ENCODE measurements around the gene AIG1.
A peak's percentile ranks its signal among the peaks of the same experiment; 100 is the strongest.

Gene AIG1

DNA sequence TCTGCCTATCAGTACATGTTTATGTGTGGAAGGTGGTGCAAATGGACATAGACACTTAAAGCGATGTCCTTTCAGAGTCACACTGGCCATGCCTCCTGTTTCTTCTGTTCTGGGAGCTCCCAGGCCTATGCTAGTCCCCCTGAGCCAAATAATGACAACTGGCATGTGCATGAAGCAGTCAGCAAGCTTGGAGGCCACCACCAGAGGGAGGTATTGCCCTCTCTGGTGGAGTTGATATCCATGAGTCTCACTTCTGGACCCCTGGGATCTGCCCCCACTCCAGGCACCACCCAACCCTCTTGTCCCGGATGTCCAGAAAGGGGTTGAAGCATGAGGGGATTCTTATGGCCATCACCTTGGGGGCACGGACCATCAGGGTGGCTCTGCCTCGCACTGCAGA, 172.2 kb downstream of the AIG1 start:
- Histone ChIP-seq H3K9ac (ENCODE audit: low read length) (no peak overlapping the region), H3K9me3 (ENCODE audit: low read length) (no peaks in the 10 kb centered on the region), H3K36me3 (ENCODE audit: insufficient read depth, low read length) (no peaks in the 10 kb centered on the region), H3F3A (ENCODE audit: insufficient read depth, low read length) (no peaks in the 10 kb centered on the region), H3K27ac (ENCODE audit: low read depth, low read length, poor library complexity, severe bottlenecking) (no peak overlapping the region), H3K9me2 (ENCODE audit: low read depth, low read length) (no peaks in the 10 kb centered on the region), H3K79me2 (ENCODE audit: insufficient read depth, low read length) (no peaks in the 10 kb centered on the region), H3K4me1 (ENCODE audit: insufficient read depth, low read length, severe bottlenecking) (no peaks in the 10 kb centered on the region), H3K4me2 (ENCODE audit: low read length) (no peak overlapping the region), H2AFZ (ENCODE audit: low read length) (no peak overlapping the region), H3K4me3 (ENCODE audit: low read depth, low read length, poor library complexity, severe bottlenecking) (no peak overlapping the region), H3K27me3 (ENCODE audit: insufficient read depth, low read length) (no peaks in the 10 kb centered on the region), H4K20me1 (ENCODE audit: insufficient read depth, low read length) (no peaks in the 10 kb centered on the region)
- TF ChIP-seq, protein P1, sequence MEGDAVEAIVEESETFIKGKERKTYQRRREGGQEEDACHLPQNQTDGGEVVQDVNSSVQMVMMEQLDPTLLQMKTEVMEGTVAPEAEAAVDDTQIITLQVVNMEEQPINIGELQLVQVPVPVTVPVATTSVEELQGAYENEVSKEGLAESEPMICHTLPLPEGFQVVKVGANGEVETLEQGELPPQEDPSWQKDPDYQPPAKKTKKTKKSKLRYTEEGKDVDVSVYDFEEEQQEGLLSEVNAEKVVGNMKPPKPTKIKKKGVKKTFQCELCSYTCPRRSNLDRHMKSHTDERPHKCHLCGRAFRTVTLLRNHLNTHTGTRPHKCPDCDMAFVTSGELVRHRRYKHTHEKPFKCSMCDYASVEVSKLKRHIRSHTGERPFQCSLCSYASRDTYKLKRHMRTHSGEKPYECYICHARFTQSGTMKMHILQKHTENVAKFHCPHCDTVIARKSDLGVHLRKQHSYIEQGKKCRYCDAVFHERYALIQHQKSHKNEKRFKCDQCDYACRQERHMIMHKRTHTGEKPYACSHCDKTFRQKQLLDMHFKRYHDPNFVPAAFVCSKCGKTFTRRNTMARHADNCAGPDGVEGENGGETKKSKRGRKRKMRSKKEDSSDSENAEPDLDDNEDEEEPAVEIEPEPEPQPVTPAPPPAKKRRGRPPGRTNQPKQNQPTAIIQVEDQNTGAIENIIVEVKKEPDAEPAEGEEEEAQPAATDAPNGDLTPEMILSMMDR (IDR thresholded peaks at IDR 0.05; ENCODE audit: low read length): peak; percentile 65
- no peak for TF ChIP-seq EZH2 (IDR thresholded peaks at IDR 0.05; ENCODE audit: borderline replicate concordance, low read length)

DNA sequence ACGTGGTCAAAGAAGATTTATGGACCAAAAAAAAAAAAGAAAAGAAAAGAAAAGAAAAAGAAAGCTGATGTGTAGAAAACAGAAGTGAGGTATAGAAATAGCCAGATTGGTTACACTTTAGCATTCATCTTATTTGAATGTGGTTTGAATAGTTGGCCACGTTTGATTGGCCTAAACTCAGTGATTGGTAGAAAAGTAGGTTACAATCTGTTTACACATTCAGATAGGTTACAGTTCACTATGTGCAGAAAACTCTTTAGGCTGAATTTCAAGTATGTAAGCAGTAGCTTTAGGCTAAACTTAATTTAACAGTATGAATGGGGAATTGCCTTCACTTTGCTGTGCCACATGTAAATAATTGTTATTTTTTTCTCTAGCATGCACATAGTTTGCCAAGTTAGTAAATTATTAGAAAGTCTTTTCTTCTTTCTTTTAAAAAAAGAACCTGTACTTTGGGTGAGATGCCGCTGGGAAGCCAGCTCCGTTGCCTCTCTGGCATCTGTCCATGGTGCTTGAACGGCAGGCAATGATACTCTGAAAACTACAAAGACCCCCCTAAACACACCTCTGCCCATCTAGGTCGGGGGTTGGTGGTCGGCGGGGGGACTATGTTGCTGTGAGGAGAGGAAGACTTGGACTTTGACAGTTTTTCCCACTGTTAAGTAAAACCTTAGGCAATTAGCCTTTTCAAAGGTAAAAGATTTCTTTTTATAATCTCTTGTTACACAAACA, 173.0 kb downstream of the AIG1 start:
- TF ChIP-seq, protein P1 (IDR thresholded peaks at IDR 0.05; ENCODE audit: low read length): no peak
- no peak for TF ChIP-seq EZH2 (IDR thresholded peaks at IDR 0.05; ENCODE audit: borderline replicate concordance, low read length)
- Histone ChIP-seq H3K4me3 (ENCODE audit: low read depth, low read length, poor library complexity, severe bottlenecking) (no peak overlapping the region), H3K4me2 (ENCODE audit: low read length) (no peak overlapping the region), H3K4me1 (ENCODE audit: insufficient read depth, low read length, severe bottlenecking) (no peaks in the 10 kb centered on the region), H2AFZ (ENCODE audit: low read length) (no peak overlapping the region), H3K36me3 (ENCODE audit: insufficient read depth, low read length) (no peaks in the 10 kb centered on the region), H3K79me2 (ENCODE audit: insufficient read depth, low read length) (no peaks in the 10 kb centered on the region), H4K20me1 (ENCODE audit: insufficient read depth, low read length) (no peaks in the 10 kb centered on the region), H3F3A (ENCODE audit: insufficient read depth, low read length) (no peaks in the 10 kb centered on the region), H3K9me3 (ENCODE audit: low read length) (no peaks in the 10 kb centered on the region), H3K9ac (ENCODE audit: low read length) (no peak overlapping the region), H3K27ac (ENCODE audit: low read depth, low read length, poor library complexity, severe bottlenecking) (no peak overlapping the region), H3K27me3 (ENCODE audit: insufficient read depth, low read length) (no peaks in the 10 kb centered on the region), H3K9me2 (ENCODE audit: low read depth, low read length) (no peaks in the 10 kb centered on the region)

DNA sequence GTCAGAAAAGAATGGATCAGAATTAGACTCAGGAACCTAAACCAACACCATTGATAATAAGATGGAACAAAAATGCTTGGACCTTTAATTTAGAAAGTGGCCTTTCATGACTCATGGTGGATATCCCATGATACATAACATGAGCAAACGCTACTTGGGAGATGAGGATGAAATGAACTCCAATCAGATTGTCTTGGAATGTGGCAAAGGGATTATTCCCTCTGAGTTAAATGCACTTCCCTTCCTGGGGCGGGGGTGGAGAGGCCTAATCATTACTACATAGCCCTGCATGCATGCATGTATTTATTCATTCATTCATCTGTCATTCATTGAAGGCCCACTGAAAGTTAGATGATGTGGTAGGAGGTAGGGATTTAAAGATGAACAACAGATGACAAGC, 174.0 kb downstream of the AIG1 start:
- TF ChIP-seq, protein P1 (IDR thresholded peaks at IDR 0.05; ENCODE audit: low read length): no peak
- TF ChIP-seq EZH2 (IDR thresholded peaks at IDR 0.05; ENCODE audit: borderline replicate concordance, low read length): no peak
- Histone ChIP-seq H3K4me2 (ENCODE audit: low read length) (no peak overlapping the region), H4K20me1 (ENCODE audit: insufficient read depth, low read length) (no peaks in the 10 kb centered on the region)

More for the DNA sequence above, 174.0 kb downstream of the AIG1 start:
- Histone ChIP-seq H3K4me3 (ENCODE audit: low read depth, low read length, poor library complexity, severe bottlenecking) (no peak overlapping the region), H3K9ac (ENCODE audit: low read length) (no peak overlapping the region), H3K36me3 (ENCODE audit: insufficient read depth, low read length) (no peaks in the 10 kb centered on the region), H3F3A (ENCODE audit: insufficient read depth, low read length) (no peaks in the 10 kb centered on the region), H3K9me3 (ENCODE audit: low read length) (no peaks in the 10 kb centered on the region), H3K27ac (ENCODE audit: low read depth, low read length, poor library complexity, severe bottlenecking) (no peak overlapping the region), H3K9me2 (ENCODE audit: low read depth, low read length) (no peaks in the 10 kb centered on the region), H2AFZ (ENCODE audit: low read length) (no peak overlapping the region), H3K4me1 (ENCODE audit: insufficient read depth, low read length, severe bottlenecking) (no peaks in the 10 kb centered on the region), H3K79me2 (ENCODE audit: insufficient read depth, low read length) (no peaks in the 10 kb centered on the region), H3K27me3 (ENCODE audit: insufficient read depth, low read length) (no peaks in the 10 kb centered on the region)

Data from OCI-LY1 (cell line).